ENCODE measurements around the gene DOCK1.

DOCK1 gene

GRCh38 chr10:126949161-126949503, 43.9 kb downstream of the DOCK1 start:
- H3K4me3 ChIP-seq (ENCODE audit: low read length), result no peak overlapping the region
- no peak for DNase-seq (ENCODE audit: low read depth)
- no peak for TF ChIP-seq CTCF (IDR thresholded peaks at IDR 0.05; ENCODE audit: insufficient read depth, low read depth, low read length, missing control alignments)

DNA sequence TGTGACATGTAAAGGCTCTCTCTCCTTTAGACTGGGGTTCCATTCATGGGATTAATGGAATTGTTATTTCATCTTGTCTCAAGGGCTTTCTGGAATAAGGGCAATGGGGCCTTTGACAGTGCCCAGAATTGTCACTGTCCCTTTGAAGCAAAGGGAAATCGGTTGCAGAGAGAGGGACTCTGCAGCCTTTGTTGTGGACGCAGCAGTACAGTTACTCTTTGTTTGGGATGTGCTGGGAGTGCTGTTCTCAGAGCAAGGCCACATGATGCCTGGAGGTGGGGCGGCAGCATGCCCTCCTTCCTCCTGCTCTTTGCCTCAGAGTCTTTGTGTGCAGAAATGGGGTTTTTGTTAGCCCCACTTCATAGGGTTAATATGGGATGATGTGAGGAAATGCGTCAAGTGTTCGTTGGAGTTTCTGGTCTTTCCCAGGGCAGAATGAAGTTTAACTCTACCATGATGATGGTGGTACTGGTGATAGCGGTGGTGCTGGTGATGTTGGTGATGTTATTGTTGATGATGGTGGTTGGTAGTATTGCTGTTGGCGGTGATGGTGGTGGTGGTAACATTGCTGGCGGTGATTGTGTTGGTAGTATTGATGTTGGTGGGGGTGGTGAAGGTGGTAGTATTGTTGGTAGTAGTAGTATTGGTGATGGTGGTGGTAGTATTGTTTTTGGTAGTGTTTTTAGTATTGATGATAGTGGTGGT, 45.3 kb downstream of the DOCK1 start:
- DNase-seq (ENCODE audit: low read depth), result no peak
- H3K4me3 ChIP-seq (ENCODE audit: low read length), result no peak overlapping the region
- TF ChIP-seq CTCF (IDR thresholded peaks at IDR 0.05; ENCODE audit: insufficient read depth, low read depth, low read length, missing control alignments), result no peak

DNA sequence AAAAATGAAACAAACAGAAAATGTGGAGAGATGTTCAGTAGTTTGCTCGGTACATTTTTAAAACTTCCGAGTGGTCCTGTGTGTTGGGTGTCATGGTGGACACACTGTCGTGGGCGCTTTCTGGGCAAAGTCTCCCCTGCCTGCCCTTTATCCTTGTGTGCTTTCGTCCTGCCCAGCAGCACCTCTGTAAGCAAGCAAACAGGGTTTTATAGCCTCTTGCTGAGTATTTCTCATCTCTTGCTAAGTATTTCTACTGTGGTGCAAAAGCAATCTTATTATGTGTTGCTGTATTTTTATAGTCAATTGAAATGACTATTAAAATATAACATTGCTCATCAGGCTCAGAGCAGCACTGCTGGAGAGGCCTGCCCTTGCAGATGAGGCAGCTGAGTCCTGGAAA, 48.7 kb downstream of the DOCK1 start:
- no peak for TF ChIP-seq CTCF (IDR thresholded peaks at IDR 0.05; ENCODE audit: insufficient read depth, low read depth, low read length, missing control alignments)

DNA sequence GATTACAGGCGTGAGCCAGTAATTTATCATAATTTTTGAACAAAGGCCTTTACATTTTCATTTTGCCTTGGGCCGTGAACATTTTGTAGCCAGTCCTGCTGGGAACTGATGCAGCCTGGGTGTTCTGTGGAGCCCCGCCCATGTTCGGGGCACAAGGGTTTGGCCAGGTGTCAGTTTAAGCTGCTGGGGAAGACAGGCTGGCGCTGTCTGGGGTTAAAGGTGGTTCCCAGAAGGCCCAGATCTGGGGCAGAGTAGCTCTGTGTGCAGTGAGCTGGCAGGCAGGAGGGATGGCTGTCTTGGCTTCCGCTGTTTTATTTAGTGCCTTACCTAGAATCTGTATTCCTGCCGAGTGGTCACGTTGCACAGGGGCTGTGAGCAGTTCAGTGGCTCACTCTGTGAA, 50.2 kb downstream of the DOCK1 start:
- H3K4me3 ChIP-seq (ENCODE audit: low read length), result no peak overlapping the region
- TF ChIP-seq CTCF (IDR thresholded peaks at IDR 0.05; ENCODE audit: insufficient read depth, low read depth, low read length, missing control alignments), result no peak
- peak; percentile 19 for DNase-seq (ENCODE audit: low read depth)

More for the DNA sequence above, 48.7 kb downstream of the DOCK1 start:
- H3K4me3 ChIP-seq (ENCODE audit: low read length), result no peak overlapping the region
- DNase-seq (ENCODE audit: low read depth), result no peak

- no peak for TF ChIP-seq CTCF (IDR thresholded peaks at IDR 0.05; ENCODE audit: insufficient read depth, low read depth, low read length, missing control alignments)
- H3K4me3 ChIP-seq (ENCODE audit: low read length), result no peak overlapping the region
- DNase-seq (ENCODE audit: low read depth), result no peak
Observed at GRCh38 chr10:126955934-126956711, 50.9 kb downstream of the DOCK1 start.

- no peak for DNase-seq (ENCODE audit: low read depth)
- no peak for TF ChIP-seq CTCF (IDR thresholded peaks at IDR 0.05; ENCODE audit: insufficient read depth, low read depth, low read length, missing control alignments)
- H3K4me3 ChIP-seq (ENCODE audit: low read length), result no peak overlapping the region
Observed at GRCh38 chr10:126956712-126957108, 51.5 kb downstream of the DOCK1 start.

All from epithelial cell of esophagus (primary cell).